Measurements from ENCODE around the gene TBCD. TPM values are rescaled to one million over a fixed set of nuclear protein-coding genes. Genes with fewer than 3 reads are reported as not detected.
"Not testable (repeated sequence)": the region's sequence is repeated elsewhere in the genome, so short reads cannot be mapped to it uniquely, and the experiment has no call there.

Gene TBCD
- total RNA-seq, 1 donor: 39.5 TPM

DNA sequence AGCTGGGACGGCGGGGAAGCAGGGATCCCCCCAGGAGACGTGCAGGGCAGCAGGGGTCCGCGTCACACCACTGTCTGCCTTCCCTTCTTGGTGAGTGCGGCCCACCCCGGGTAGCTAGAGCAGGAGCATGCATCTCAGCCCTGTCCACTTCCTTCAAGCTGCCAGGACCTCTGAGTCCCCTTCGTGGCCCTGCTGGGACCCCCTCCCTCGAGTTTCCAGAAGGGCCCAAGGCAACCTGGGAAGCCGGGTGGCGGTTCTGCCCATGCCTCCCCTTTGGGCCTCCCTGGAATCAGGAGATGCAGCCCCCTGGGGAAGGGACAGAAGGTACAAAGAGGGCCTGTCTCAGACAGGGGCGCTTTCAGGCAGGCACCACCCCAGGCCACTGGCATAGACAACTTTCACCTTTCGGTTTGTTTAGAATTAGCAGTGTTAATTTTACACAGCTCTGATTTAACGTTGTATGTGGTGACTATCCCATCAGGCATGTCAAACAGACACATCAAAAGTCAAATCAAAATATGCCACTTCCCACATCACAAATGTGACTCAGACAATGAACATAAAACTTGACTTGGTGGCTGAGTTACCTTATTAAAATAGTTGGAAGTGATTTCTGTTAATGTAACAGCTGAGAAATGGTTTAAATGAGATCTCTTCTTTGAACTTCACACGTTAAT is 233.0 kb downstream of the TBCD start:
- no peak for DNase-seq (ENCODE audit: low read depth)
- TF ChIP-seq, protein P1, sequence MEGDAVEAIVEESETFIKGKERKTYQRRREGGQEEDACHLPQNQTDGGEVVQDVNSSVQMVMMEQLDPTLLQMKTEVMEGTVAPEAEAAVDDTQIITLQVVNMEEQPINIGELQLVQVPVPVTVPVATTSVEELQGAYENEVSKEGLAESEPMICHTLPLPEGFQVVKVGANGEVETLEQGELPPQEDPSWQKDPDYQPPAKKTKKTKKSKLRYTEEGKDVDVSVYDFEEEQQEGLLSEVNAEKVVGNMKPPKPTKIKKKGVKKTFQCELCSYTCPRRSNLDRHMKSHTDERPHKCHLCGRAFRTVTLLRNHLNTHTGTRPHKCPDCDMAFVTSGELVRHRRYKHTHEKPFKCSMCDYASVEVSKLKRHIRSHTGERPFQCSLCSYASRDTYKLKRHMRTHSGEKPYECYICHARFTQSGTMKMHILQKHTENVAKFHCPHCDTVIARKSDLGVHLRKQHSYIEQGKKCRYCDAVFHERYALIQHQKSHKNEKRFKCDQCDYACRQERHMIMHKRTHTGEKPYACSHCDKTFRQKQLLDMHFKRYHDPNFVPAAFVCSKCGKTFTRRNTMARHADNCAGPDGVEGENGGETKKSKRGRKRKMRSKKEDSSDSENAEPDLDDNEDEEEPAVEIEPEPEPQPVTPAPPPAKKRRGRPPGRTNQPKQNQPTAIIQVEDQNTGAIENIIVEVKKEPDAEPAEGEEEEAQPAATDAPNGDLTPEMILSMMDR (IDR thresholded peaks at IDR 0.05; ENCODE audit: insufficient read depth, low read length): no peak
- H3K4me3 ChIP-seq (ENCODE audit: low read depth, low read length): no peak overlapping the region

- TF ChIP-seq, protein P1 (IDR thresholded peaks at IDR 0.05; ENCODE audit: insufficient read depth, low read length): no peak
- DNase-seq (ENCODE audit: low read depth): no peak
- H3K4me3 ChIP-seq (ENCODE audit: low read depth, low read length): no peak overlapping the region
Measured at GRCh38 chr17:82985428-82985805, 233.6 kb downstream of the TBCD start.

DNA sequence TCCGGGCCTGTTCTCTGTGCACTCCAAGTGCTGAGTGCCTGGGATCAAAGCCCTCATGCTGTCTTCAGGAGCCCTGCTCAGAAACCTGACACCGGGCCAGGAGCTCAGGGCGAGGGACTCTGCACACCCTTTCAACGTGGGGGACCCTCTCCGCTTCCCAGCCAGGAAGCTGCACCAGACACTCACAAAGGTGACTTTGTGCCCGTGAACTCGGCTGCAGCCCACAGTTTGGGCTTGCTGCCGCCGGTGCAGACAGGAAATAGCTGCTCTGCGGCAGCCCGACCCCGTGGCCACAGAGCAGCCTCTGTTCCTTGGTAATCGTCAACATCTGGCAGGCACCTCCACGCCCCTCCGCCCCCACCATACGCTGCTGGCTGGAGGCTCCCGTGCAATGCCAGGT is 234.1 kb downstream of the TBCD start:
- TF ChIP-seq, protein P1 (IDR thresholded peaks at IDR 0.05; ENCODE audit: insufficient read depth, low read length): no peak
- no peak for DNase-seq (ENCODE audit: low read depth)
- no peak overlapping the region for H3K4me3 ChIP-seq (ENCODE audit: low read depth, low read length)

GRCh38 chr17:82989051-82989450 is 237.2 kb downstream of the TBCD start:
- not testable (repeated sequence) for H3K4me3 ChIP-seq (ENCODE audit: low read depth, low read length); DNase-seq (ENCODE audit: low read depth)

DNA sequence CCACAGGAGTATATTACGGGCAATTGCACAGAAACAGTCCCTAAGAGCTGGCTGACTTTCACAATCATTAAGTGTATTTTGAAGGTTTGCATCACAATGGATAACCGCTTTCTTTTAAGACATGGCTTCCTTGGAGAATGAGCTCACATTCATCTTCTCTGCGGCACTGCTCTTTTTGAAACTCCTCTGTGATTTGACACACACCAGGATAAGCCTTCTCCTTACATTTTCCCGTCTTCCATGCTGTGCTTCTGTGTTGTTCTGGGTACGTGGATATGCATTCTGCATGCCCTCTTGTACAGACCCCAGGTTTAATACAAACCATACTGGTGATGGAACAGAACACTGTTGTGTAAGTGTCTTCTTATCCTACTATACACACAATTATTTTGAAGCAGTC is 238.0 kb downstream of the TBCD start:
- no peak overlapping the region for H3K4me3 ChIP-seq (ENCODE audit: low read depth, low read length)
- DNase-seq (ENCODE audit: low read depth): no peak
- TF ChIP-seq, protein P1 (IDR thresholded peaks at IDR 0.05; ENCODE audit: insufficient read depth, low read length): no peak

GRCh38 chr17:82993005-82993404 is 241.1 kb downstream of the TBCD start:
- no peak overlapping the region for H3K4me3 ChIP-seq (ENCODE audit: low read depth, low read length)
- TF ChIP-seq, protein P1 (IDR thresholded peaks at IDR 0.05; ENCODE audit: insufficient read depth, low read length): no peak
- DNase-seq (ENCODE audit: low read depth): no peak

Other genes starting within 250 kb of the TBCD start
- 7.3 and 28.2 TPM in 2 replicates for gene FOXK2, start 232.3 kb upstream of the TBCD start, total RNA-seq (ENCODE audit: low replicate concordance)
- gene WDR45B, start 103.6 kb upstream of the TBCD start, total RNA-seq (ENCODE audit: low replicate concordance): 32.0 and 47.0 TPM in 2 replicates
- 8.4 and 8.5 TPM in 2 replicates for gene RAB40B, start 53.4 kb upstream of the TBCD start, total RNA-seq (ENCODE audit: low replicate concordance)
- 5.6 and 18.7 TPM in 2 replicates for gene FN3KRP, start 35.4 kb upstream of the TBCD start, total RNA-seq (ENCODE audit: low replicate concordance)
- 0.74 and 2.8 TPM in 2 replicates for gene FN3K, start 16.4 kb upstream of the TBCD start, total RNA-seq (ENCODE audit: low replicate concordance)
- gene ZNF750, start 88.0 kb downstream of the TBCD start, total RNA-seq (ENCODE audit: low replicate concordance): 0.16 TPM in 1 of 2 replicates, not detected in the other